Activated CD4-positive, alpha-beta T cell treated with anti-CD3 and anti-CD28 coated beads, Interleukin-2, Interleukin-4, amounts not matched to agents 100 ng/mL and 50 ng/mL, durations not matched to agents 16 hours and 8 hours (primary cell): ENCODE measurements around the gene PCDHGA1.

Experiments
- DNase-seq: peaks from one replicate; pipeline ENCODE4 v3.0.0-alpha.2; 2020; ENCODE audit warnings: low spot score

PCDHGA1 gene

DNA sequence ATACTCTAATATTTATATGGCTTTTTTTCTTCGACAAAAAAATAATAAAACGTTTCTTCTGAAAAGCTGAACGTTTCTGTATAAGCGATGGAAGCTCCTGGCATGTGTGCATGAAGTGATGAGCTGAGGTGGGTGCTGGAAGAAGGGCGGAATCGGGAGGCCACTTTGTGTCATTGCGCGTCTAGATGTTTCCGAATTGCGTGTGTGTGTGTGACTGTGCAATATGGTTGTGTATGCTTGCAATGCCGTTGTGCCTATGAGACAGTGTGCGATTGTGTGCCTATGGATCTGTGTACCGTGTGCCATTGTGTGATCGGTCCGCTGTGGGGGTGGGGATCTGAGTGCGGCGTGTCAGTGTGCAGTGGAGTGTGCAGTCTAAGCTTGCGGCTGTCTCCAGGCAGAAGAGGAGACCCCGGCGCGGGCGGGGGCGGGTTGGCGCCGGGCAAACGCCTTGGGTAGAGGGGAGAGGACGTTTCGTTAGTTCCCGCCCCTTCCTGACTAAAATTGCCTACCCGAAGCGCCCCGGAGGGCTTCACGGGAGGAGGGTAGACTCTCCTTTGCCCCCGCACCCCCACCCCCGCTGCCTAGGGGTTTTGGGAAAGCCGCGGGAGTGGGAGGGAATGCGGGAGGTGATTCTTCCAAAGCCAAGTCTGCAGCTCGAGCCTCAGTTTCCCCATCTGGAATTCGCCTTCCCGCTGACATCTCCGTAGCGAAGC is 182.8 kb downstream of the PCDHGA1 start:
- peak; percentile 13 for DNase-seq

DNA sequence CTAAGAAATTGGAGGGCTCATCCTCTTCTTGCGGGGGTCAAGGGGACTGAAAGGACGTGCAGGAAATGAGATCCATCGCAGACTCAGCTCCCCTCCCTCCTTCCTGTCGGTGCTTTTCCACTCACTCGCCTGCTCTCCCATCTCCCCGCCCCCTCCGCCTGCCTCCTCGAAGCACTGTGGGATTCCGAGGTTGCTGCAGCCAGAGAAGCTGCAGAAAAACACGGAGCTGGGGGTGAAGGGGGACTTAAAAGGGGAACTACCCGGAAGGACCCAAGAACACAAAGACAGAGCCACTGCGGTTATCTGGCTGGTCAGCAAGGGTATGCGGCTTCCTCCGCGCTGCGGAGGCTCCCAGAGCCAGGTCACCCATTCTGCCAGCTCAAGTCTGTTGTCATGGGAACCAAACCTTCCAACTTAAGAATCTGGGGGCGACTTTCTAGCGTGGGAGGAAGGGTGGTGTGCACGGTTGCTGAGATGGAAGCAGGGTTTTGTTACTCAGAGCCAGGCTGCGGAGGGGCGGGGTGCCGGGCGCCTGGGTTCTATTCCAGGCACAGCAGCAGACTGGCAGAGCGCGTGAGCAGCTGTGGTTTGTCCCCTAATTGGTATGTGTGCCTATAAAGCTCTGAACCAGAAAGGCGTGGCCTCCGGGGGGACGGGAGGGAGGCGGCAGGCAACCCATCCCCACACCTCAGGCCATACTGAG is 183.5 kb downstream of the PCDHGA1 start:
- peak; percentile 24 for DNase-seq

GRCh38 chr5:141514330-141515133 is 184.2 kb downstream of the PCDHGA1 start:
- no peak for DNase-seq

DNA sequence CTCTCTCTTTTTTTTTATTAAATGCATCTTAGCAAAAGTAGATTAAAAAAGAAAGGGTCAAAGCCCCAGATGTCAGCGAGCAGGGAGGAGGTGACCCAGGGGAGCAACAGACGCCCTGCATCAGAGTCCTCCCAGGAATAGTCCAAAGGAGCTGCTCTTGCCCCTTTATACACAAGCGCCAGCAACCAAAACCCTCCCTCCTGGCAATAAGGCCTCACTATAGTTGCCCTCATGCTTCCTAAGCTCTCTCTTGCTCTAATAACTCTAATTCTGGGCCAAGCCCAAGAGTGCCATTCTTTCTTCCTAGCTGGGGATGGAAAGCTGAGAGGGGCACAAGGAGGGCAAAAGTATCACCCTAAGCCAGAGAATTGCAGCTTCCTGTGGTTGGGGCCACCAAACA is 184.8 kb downstream of the PCDHGA1 start:
- DNase-seq: no peak

- DNase-seq: no peak
These were observed 185.8 kb downstream of the PCDHGA1 start for GRCh38 chr5:141515946-141516671.

DNA sequence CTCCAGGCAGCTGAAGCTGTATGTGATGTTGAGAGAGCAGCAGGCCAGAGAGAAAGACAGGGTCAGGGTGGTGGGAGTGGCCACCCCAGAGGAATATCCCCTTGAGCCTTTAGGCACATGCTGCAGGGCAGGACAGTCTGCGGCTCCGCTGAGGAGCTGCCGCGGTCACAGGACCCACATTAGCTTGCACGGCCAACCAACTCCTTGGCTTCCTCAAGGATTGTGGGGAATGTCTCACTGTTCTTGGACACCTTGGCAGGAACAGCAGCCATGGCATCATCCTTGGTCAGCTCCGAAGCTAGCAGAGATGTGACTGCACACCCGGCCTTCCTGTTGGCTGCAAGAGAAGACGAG is 186.3 kb downstream of the PCDHGA1 start:
- DNase-seq: no peak

DNA sequence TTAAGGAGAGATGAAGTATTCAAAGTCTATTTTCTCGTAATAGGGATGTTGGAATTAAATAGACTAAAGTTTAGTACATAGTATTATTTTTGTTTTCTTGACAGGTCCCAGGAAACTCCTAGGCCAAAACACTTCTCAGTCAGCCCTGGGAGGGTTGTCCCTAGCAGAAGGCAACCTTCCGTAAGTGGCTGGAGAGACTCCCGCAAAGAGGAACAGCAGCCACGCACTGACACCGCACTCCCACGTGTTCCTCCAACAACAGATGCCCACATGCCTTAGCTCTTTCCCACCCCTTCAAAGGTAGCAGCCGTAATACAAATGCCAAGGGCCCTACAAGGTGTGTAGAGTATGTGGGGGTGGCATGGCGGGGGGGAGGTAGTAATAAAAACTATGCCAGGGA is 187.0 kb downstream of the PCDHGA1 start:
- DNase-seq: no peak

GRCh38 chr5:141517880-141518617 is 187.7 kb downstream of the PCDHGA1 start:
- no peak for DNase-seq

GRCh38 chr5:141518618-141519015 is 188.3 kb downstream of the PCDHGA1 start:
- DNase-seq: no peak

DNA sequence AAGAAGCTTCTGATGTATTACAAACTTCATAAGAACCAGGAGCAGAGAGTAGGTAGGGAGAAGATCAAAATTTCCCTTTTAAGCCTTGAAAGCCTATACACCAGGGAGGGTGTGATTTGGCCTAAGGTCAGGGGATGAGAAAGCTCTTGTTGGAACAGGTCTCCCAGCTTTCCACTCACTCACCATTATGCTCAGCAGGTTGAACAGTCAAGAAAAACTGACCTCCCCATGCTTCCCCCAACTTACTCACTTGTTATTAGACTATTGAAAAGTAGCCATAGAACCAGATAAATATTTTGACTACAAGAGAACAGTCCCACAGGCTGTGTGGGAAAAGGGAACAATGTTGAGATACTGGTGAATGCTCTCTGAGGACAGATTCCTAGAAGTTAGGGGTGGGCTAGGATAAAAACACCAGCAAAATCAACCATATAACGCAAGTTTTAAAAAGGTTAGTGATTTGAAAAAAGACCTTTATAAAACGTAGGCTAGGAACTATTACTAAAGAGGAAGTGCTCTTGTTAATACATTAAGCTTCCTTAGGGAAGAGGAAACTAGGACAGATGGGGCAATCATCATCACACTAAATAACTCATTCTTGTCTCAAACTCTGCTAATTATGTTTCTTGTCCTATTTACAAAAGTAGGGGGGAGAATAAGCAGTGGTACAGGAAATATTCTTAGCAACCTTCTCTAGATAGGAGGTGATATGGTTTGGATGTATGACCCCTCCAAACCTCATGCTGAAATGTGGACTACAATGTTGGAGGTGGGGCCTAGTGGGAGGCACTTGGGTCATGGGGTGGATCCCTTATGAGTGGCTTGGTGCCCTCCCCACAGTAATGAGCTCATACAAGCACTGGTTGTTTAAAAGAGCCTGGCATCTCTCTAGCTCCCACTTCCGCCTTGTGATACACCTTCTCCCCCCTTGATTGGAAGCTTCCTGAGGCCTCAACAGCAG is 189.6 kb downstream of the PCDHGA1 start:
- DNase-seq: no peak

DNA sequence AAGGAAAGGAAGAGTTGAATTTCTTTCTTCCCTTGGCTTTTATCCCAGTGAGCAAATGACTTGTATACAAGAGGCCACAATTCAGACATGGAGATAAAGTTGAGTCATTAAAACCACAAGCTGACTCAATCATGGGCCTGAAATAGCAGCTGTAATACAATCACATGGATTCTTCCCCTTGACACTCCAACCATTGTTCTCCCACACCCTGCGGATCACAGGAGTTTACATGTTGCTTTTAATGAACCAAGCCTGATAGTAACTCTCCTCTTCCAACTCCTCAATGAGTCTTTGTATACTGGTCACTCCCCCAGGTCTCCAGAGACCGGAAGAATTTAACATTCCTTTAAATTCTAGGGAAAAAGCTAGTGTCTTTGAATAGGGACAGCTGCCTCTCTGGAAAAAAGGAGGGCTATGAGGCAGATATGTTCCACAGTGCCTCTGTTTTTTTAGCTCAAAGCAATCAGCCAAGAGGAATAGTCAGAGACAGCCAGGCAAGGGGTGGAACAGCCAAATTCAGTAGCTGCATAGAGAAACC is 191.0 kb downstream of the PCDHGA1 start:
- DNase-seq: peak; percentile 50

GRCh38 chr5:141522301-141522700 is 192.0 kb downstream of the PCDHGA1 start:
- DNase-seq: no peak

GRCh38 chr5:141523991-141524390 is 193.7 kb downstream of the PCDHGA1 start:
- DNase-seq: no peak

DNA sequence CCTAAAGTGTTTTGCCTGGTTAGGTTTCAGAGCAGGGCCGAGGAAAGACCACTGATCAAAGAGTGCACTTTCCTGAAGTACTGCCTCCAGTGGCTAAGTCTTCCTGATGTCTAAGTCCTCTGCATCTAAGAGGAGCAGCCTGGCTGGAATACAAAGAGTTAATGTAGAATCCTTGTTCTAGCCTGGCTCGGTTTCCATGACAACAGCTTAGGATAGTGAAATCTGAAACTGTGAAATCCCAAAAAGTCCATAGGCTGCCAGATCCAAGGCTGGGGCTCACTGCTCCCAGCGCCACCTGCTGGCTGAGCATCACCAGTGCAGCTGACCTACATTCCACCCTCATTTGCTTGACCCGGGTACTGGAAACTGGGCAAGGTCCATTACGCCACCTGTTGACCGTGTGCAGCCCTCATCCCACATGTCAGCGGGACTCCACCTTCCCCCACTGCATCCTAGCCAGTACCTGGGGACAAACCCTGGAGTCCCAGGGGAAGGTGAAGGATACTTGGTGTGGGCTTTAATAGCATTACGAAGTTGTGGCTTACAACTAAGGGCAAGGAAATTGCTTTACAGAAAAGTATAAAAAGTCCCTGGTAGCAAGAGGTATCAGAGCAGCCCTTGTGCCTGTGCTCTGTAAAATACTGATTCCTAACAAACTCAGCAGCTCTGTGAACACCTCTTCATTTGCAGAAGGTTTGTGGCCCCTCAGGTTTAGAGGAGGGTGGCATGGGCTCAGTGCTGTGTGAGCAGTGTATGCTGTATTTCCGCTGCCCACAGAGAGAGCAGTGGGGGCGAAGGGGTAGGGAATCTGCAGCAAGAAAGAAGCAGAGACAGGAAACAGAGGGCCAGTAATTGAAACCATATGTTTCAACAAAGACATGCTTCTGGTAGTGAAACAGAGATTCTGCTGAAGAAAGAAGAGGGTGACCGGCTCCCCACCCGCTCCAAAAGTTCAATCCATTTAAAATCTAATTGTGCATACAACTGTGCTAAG is 194.6 kb downstream of the PCDHGA1 start:
- DNase-seq: peak; percentile 46

DNA sequence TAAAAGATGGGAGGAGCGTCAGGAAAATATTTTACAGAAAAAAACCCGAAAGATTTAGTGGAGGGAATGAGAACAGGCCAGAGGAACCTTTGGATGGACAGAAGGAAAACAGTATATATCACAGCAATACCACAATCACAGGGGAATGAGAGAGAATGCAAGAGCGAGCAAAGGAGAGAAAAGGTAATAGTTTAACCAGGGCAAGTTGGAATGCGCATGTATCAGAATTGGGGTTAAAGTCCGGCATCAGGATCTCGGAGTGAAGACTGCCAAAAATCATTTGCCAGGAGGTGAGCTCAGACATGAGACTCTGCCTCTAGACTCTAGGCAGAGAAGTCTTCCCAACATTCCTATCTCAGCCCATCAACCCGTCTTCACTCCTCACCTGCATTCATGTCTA is 195.3 kb downstream of the PCDHGA1 start:
- DNase-seq: no peak

- no peak for DNase-seq
These were observed 197.1 kb downstream of the PCDHGA1 start for GRCh38 chr5:141527426-141527825.

DNA sequence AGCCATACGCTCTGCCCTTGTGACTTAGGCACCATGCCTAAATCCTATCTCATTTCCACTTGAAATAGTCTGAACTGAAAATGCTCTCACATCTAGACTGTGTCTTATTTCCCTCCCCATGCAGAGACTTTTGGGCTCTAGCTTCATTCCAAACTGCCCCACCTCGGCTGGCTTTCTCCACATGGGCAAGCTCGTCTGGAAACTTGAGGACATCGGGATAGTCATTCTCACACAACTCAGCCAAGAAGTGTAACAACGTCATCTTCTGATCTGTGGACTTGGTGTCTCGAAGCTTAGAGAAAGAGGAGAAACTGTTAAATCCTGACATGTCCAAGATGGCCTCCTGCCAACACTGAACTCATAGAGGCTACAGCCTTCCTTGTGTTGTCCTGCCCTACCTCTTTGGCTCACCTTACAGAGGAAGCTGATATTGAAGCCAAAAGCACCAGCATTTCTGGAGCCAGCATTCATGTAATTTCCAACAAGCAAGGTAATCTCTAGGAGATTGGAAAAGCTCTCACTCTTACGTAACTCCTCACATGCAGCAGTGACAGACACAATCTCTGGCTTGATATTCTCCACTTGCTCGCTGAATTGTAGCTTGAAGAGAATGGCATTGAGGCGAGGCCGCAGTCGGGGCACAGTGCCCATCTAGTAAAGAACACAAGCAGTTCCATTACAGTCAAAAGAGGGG is 198.1 kb downstream of the PCDHGA1 start:
- DNase-seq: no peak

DNA sequence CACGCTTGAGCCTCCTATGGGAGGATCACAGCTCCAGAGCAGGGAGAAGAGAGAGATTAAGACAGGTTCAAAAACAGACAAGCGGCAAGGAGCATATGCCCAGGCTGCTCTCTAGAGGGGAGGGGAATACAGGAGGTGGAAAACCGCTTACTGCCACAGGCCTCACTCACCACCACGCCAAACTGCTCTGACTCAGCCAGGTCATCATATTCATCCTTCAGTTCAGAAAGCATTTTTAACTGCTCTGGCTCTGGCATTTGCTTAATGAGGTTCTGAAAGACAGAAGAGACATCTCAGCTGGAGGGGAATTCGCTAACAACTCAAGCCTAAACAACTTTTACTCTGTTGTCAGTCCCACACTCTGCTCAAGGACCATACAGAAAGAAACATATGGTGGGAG is 198.7 kb downstream of the PCDHGA1 start:
- no peak for DNase-seq
